WERI-Rb-1 (cell line): Measurements from ENCODE around the gene RABGAP1L.

Source experiments
- DNase-seq: peaks from one replicate; pipeline ENCODE4 v3.0.0-alpha.2; 2020
- H3K27ac ChIP-seq: fragments of 250-450 bp; sonication (Bioruptor Pico); 2 replicates; pipeline ENCODE4 v1.5.1; 2020; ENCODE audit warnings: mild to moderate bottlenecking, moderate library complexity
- H3K27me3 ChIP-seq: fragments of 250-450 bp; sonication (Bioruptor Pico); 2 replicates; pipeline ENCODE4 v1.5.1; 2021; ENCODE audit warnings: mild to moderate bottlenecking, low read depth, moderate library complexity; ENCODE audit not compliant: insufficient read depth, severe bottlenecking
- H3K36me3 ChIP-seq: fragments of 250-450 bp; sonication (Bioruptor Pico); 2 replicates; pipeline ENCODE4 v1.5.1; 2020; ENCODE audit warnings: mild to moderate bottlenecking, moderate library complexity
- H3K4me3 ChIP-seq: 2 replicates; pipeline ENCODE4 v1.5.1; 2011; ENCODE audit warnings: low read depth, mild to moderate bottlenecking, control low read depth, low read length
- H3K9me3 ChIP-seq: fragments of 250-450 bp; sonication (Bioruptor Pico); 2 replicates; pipeline ENCODE4 v1.5.1; 2021; ENCODE audit warnings: mild to moderate bottlenecking, moderate library complexity; ENCODE audit not compliant: severe bottlenecking
- CTCF ChIP-seq: IDR thresholded peaks from 2 replicates; pipeline ENCODE4 v1.5.1; 2011; ENCODE audit warnings: low read depth, mild to moderate bottlenecking, control low read depth, inconsistent platforms, low read length

RABGAP1L gene

GRCh38 chr1:174393885-174394284, 234.6 kb downstream of the RABGAP1L start:
- Histone ChIP-seq H3K4me3 (no peak overlapping the region), H3K27ac (no peak overlapping the region), H3K9me3 (no peaks in the 10 kb centered on the region), H3K36me3 (no peaks in the 10 kb centered on the region), H3K27me3 (no peaks in the 10 kb centered on the region)
- TF ChIP-seq CTCF: no peak
- no peak for DNase-seq

GRCh38 chr1:174397261-174397660, 237.9 kb downstream of the RABGAP1L start:
- no peak for TF ChIP-seq CTCF
- H3K27me3 ChIP-seq: no peaks in the 10 kb centered on the region
- H3K27ac ChIP-seq: no peak overlapping the region
- H3K9me3 ChIP-seq: no peaks in the 10 kb centered on the region
- no peak overlapping the region for H3K4me3 ChIP-seq
- no peaks in the 10 kb centered on the region for H3K36me3 ChIP-seq
- no peak for DNase-seq

- Histone ChIP-seq H3K4me3 (no peak overlapping the region), H3K36me3 (no peaks in the 10 kb centered on the region), H3K27me3 (no peaks in the 10 kb centered on the region), H3K27ac (no peak overlapping the region), H3K9me3 (no peaks in the 10 kb centered on the region)
- no peak for TF ChIP-seq CTCF
- DNase-seq: no peak
Observed at GRCh38 chr1:174398246-174398645, 238.9 kb downstream of the RABGAP1L start.

- TF ChIP-seq CTCF: no peak
- H3K4me3 ChIP-seq: no peak overlapping the region
- H3K36me3 ChIP-seq: no peaks in the 10 kb centered on the region
- H3K27me3 ChIP-seq: no peaks in the 10 kb centered on the region
- H3K27ac ChIP-seq: no peak overlapping the region
- H3K9me3 ChIP-seq: no peaks in the 10 kb centered on the region
- no peak for DNase-seq
Observed at GRCh38 chr1:174399211-174399610, 239.9 kb downstream of the RABGAP1L start.

GRCh38 chr1:174401075-174401474, 241.8 kb downstream of the RABGAP1L start:
- H3K36me3 ChIP-seq: no peaks in the 10 kb centered on the region
- no peak overlapping the region for H3K4me3 ChIP-seq
- no peak for DNase-seq
- H3K27me3 ChIP-seq: no peaks in the 10 kb centered on the region
- no peaks in the 10 kb centered on the region for H3K9me3 ChIP-seq
- no peak overlapping the region for H3K27ac ChIP-seq
- TF ChIP-seq CTCF: no peak

GRCh38 chr1:174405219-174405618, 245.9 kb downstream of the RABGAP1L start:
- no peak for DNase-seq
- Histone ChIP-seq H3K36me3 (no peaks in the 10 kb centered on the region), H3K27me3 (no peaks in the 10 kb centered on the region), H3K9me3 (no peaks in the 10 kb centered on the region), H3K27ac (no peak overlapping the region), H3K4me3 (no peak overlapping the region)
- TF ChIP-seq CTCF: no peak
